H1 (cell line): ENCODE results near the gene XPO1. TPM values are rescaled to one million over a fixed set of nuclear protein-coding genes. Genes with fewer than 3 reads are reported as not detected.

Source experiments
- ASH2L ChIP-seq: fragments of 200-600, 300-600 bp; sonication (generic); IDR thresholded peaks from one replicate; pipeline ENCODE4 v1.7.1; 2017; ENCODE audit warnings: low read length
- CBX5 ChIP-seq: fragments of 300-800, 300-1000 bp; sonication (generic); IDR thresholded peaks from 2 replicates; pipeline ENCODE4 v1.7.1; 2016; ENCODE audit warnings: antibody characterized with exemption, low read length, low read depth
- CHD7 ChIP-seq: fragments of 300-600 bp; sonication (generic); IDR thresholded peaks from 2 replicates; pipeline ENCODE4 v1.7.1; 2012; ENCODE audit warnings: low read length, moderate library complexity, mild to moderate bottlenecking, inconsistent platforms; ENCODE audit not compliant: insufficient replicate concordance
- HDAC2 ChIP-seq, 2 experiments: fragments of 300-600 bp in 1 of 2; sonication (generic) in 1 of 2; IDR thresholded peaks; 2 replicates each; pipeline ENCODE4 v1.6.1; 2011 to 2012; ENCODE audit warnings: low read depth in 2 of 2, low read length in 2 of 2, mild to moderate bottlenecking in 2 of 2, moderate library complexity in 2 of 2, borderline replicate concordance in 1 of 2, inconsistent platforms in 1 of 2
- MAX ChIP-seq: IDR thresholded peaks from 2 replicates; pipeline ENCODE4 v1.6.1; 2012; ENCODE audit warnings: inconsistent platforms
- PHF8 ChIP-seq: fragments of 200-600 bp; sonication (generic); conservative IDR thresholded peaks from 2 replicates; pipeline ENCODE4 v1.7.1; 2012; ENCODE audit warnings: low read depth, mild to moderate bottlenecking, inconsistent platforms, low read length, moderate library complexity
- POLR2A ChIP-seq, 2 experiments: IDR thresholded peaks; 1 replicate in 1 of 2; 2 replicates in 1 of 2; pipeline ENCODE4 v1.6.1; 2011; ENCODE audit warnings: low read depth in 2 of 2, low read length in 2 of 2, mild to moderate bottlenecking in 2 of 2; ENCODE audit errors: control extremely low read depth in 1 of 2
- POLR2AphosphoS5 ChIP-seq: IDR thresholded peaks from 2 replicates; pipeline ENCODE4 v1.6.1; 2011; ENCODE audit warnings: low read depth, low read length
- SAP30 ChIP-seq: fragments of 300-600 bp; sonication (generic); IDR thresholded peaks from 2 replicates; pipeline ENCODE4 v1.7.1; 2012; ENCODE audit warnings: low read length, moderate library complexity, mild to moderate bottlenecking, inconsistent platforms; ENCODE audit not compliant: insufficient read depth, insufficient replicate concordance
- polyA plus RNA-seq, 7 experiments: library from polyadenylated mRNA; depleted of rRNA in 3 of 7; stranded (reverse) in 5 of 7; unstranded in 2 of 7; fragments of >200 nt in 5 of 7; fragments of 200-250 nt in 2 of 7; gene quantifications; 1 replicate in 5 of 7; 2 replicates in 1 of 7; 4 replicates in 1 of 7; pipeline versions ENCODE4 v1.2.1 to v1.2.3, GENCODE V29; 2011 to 2013; ENCODE audit warnings: missing spikeins in 2 of 7, mixed read lengths in 2 of 7
- total RNA-seq: library from RNA; stranded (reverse); fragmentation: NEBNext Ultra II Directional; extraction: Animal tissue kit (Norgen Biotek cat#: 25700); gene quantifications from 2 replicates; pipeline ENCODE4 v1.2.1, GENCODE V29; 2021

The XPO1 gene
- total and polyA plus RNA-seq, 2 of the 8 experiments (the other 6 are each of a cell fraction or from before 2014, with no cell fraction given): 110 to 296 TPM

- no peak for TF ChIP-seq CHD7
- peak; percentile 46; the same call in 1 of the 2 replicates for TF ChIP-seq POLR2AphosphoS5
- TF ChIP-seq SAP30: peak; percentile 40
- peak in 1 of 2 experiments; percentile 59; a peak in 2 of 4 replicates for TF ChIP-seq HDAC2 (IDR thresholded peaks at IDR 0.05; ENCODE audit: borderline replicate concordance in 1 of 2, low read depth in 2 of 2, low read length in 2 of 2)
- peak; percentile 67 for TF ChIP-seq ASH2L
- peak; percentile 30; the same call in 1 of the 2 replicates for TF ChIP-seq MAX
- TF ChIP-seq POLR2A (IDR thresholded peaks at IDR 0.05; ENCODE audit: control extremely low read depth in 1 of 2, low read depth in 2 of 2, low read length in 2 of 2): peak in 1 of 2 experiments; percentile 32; a peak in 1 of 3 replicates
- TF ChIP-seq PHF8: peak; percentile 68; the same call in 1 of the 2 replicates
- TF ChIP-seq CBX5: no peak
These were observed 864 bp upstream of the XPO1 start (continued) for GRCh38 chr2:61538920-61539520.
